BJ (cell line): ENCODE data around the gene LRP8. TPM values are rescaled to one million over a fixed set of nuclear protein-coding genes. Genes with fewer than 3 reads are reported as not detected.

Experiments used
- CTCF ChIA-PET: fragments of 350-600 bp; formaldehyde crosslinking; extraction: SDS; loops from one replicate; lab custom pipeline; 2021; ENCODE audit warnings: antibody characterized with exemption, inconsistent platforms; lab: Yijun Ruan, JAX
- POLR2A ChIA-PET: fragments of 300-600 bp; sonication (Branson Sonifier 250); formaldehyde crosslinking; extraction: SDS; loops from one replicate; lab custom pipeline; 2021; ENCODE audit warnings: antibody characterized with exemption; lab: Charles Lee
- DNase-seq: peaks from one replicate; pipeline ENCODE4 v3.0.0-alpha.2; 2011; ENCODE audit warnings: low read depth
- H3K27me3 ChIP-seq: 2 replicates; pipeline ENCODE4 v1.6.0; 2011; ENCODE audit warnings: low read length; ENCODE audit not compliant: control insufficient read depth, insufficient read depth
- H3K36me3 ChIP-seq: 2 replicates; pipeline ENCODE4 v1.5.1; 2011; ENCODE audit warnings: low read length; ENCODE audit not compliant: control insufficient read depth, insufficient read depth
- H3K4me3 ChIP-seq: 2 replicates; pipeline ENCODE4 v1.5.1; 2011; ENCODE audit warnings: low read depth, mild to moderate bottlenecking, control low read depth, low read length
- CTCF ChIP-seq: IDR thresholded peaks from 2 replicates; pipeline ENCODE4 v1.5.1; 2011; ENCODE audit warnings: low read depth, mild to moderate bottlenecking, control low read depth, inconsistent platforms, low read length, moderate library complexity; ENCODE audit not compliant: insufficient read depth
- polyA plus RNA-seq: library from polyadenylated mRNA; depleted of rRNA; stranded (reverse); fragments of >200 nt; gene quantifications from 2 replicates; pipeline ENCODE4 v1.2.3, GENCODE V29; 2011

The LRP8 gene
- polyA plus RNA-seq, 1 experiment: 18.2 TPM

- DNase-seq: no peak
- ChIA-PET POLR2A (no interaction called here), CTCF (interaction anchor here (0.8 to 1.6 kb wide), 2 partner anchors 46 to 71 kb away, joined by 3 to 4 read pairs; no protein-coding TSS in a partner anchor)
- H3K4me3 ChIP-seq: no peak overlapping the region
- H3K27me3 ChIP-seq: peaks cover 15% of the 10 kb centered on the region
- TF ChIP-seq CTCF: no peak
- H3K36me3 ChIP-seq: no peaks in the 10 kb centered on the region
Measured at GRCh38 chr1:53366901-53367502, 39.1 kb upstream of the LRP8 start.

- DNase-seq: no peak
- TF ChIP-seq CTCF: no peak
- Histone ChIP-seq H3K36me3 (no peaks in the 10 kb centered on the region), H3K4me3 (no peak overlapping the region), H3K27me3 (peaks cover 15% of the 10 kb centered on the region)
- POLR2A ChIA-PET: interaction anchor here (0.8 kb wide), 1 partner anchor 276 kb away, joined by 9 read pairs; no protein-coding TSS in a partner anchor
- CTCF ChIA-PET: no interaction called here
Measured at GRCh38 chr1:53365437-53366063, 37.7 kb upstream of the LRP8 start.

- no peak overlapping the region for H3K4me3 ChIP-seq
- H3K36me3 ChIP-seq: no peaks in the 10 kb centered on the region
- peaks cover 15% of the 10 kb centered on the region for H3K27me3 ChIP-seq
- DNase-seq: no peak
- ChIA-PET POLR2A (no interaction called here), CTCF (no interaction called here)
- TF ChIP-seq CTCF: no peak
Measured at GRCh38 chr1:53362851-53363642, 35.2 kb upstream of the LRP8 start.

DNA sequence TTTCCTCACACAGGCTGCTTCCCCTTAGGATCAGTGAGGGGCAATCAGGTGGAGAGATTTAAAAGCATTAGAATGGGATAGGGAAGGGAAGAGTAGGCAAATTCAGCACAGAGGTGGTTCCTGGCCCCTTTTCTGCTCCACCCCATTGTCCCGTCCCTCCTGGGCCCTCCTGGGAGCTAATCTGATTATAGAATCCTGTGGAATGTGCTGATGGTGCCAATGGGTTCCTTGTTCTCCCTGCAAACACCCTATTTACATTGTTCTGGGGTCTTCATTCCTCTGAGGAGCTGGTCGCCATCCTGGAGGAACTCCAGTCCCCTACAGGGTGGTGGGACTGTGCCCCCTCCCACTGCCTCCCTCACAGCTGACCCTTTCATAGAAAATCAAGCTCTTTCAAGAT lies 34.4 kb upstream of the LRP8 start:
- DNase-seq: no peak
- H3K4me3 ChIP-seq: no peak overlapping the region
- H3K36me3 ChIP-seq: no peaks in the 10 kb centered on the region
- ChIA-PET CTCF (interaction anchor here (1.1 kb wide), 1 partner anchor 31 kb away, joined by 3 read pairs; no protein-coding TSS in a partner anchor), POLR2A (no interaction called here)
- peaks cover 14% of the 10 kb centered on the region for H3K27me3 ChIP-seq
- no peak for TF ChIP-seq CTCF

DNA sequence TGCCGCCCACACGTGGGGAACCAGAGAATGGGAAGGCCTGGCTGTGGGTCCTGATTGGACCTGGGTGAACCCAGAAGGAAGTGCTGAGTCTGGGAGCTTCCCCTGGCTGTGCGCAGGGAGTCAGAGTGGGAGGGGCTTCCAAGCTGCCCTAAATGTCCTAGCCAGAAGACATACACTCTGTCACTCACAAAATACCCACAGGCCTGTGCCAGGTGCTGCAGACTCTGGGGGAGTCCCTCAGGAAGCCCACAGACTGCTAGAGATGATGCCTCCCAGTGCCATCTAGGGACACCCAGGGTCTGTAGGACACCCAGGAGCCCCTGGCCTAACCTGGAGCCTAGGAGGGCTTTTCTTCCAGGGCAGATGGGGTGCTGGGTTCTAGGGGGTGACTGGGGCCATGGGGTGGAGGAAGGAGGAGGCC lies 33.7 kb upstream of the LRP8 start:
- no peak for TF ChIP-seq CTCF
- POLR2A ChIA-PET: no interaction called here
- Histone ChIP-seq H3K36me3 (no peaks in the 10 kb centered on the region), H3K4me3 (no peak overlapping the region), H3K27me3 (peaks cover 13% of the 10 kb centered on the region)
- CTCF ChIA-PET: interaction anchor here (1.1 kb wide), 1 partner anchor 32 kb away, joined by 3 read pairs; no protein-coding TSS in a partner anchor
- DNase-seq: no peak
